GM12878 (cell line): ENCODE results near the gene VEZF1. TPM values are rescaled to one million over a fixed set of nuclear protein-coding genes. Genes with fewer than 3 reads are reported as not detected.

ENCODE experiments used
- BCL11A ChIP-seq: IDR thresholded peaks from 2 replicates; pipeline ENCODE4 v1.6.1; 2011; ENCODE audit warnings: low read depth, low read length
- CEBPZ ChIP-seq: fragments of 150-350 bp; IDR thresholded peaks from 2 replicates; pipeline ENCODE4 v1.6.1; 2016; ENCODE audit warnings: low read depth, low read length
- EGR1 ChIP-seq, 2 experiments: IDR thresholded peaks; 1 replicate in 1 of 2; 2 replicates in 1 of 2; pipeline ENCODE4 v1.6.1; 2011 to 2012; ENCODE audit warnings: low read depth in 2 of 2, low read length in 2 of 2, borderline replicate concordance in 1 of 2, mild to moderate bottlenecking in 1 of 2, moderate library complexity in 1 of 2
- ESRRA ChIP-seq: IDR thresholded peaks from 2 replicates; pipeline ENCODE4 v1.6.1; 2012; ENCODE audit warnings: mild to moderate bottlenecking, low read length, improper control_type of control experiment
- ETV6 ChIP-seq, 2 experiments: fragments of 450-650 bp in 1 of 2; IDR thresholded peaks in 1 of 2; conservative IDR thresholded peaks in 1 of 2; 2 replicates each; pipeline ENCODE4 v1.6.1; 2014; ENCODE audit warnings: antibody characterized with exemption in 1 of 2, borderline replicate concordance in 1 of 2, low read depth in 1 of 2, mild to moderate bottlenecking in 1 of 2, moderate library complexity in 1 of 2
- EZH2 ChIP-seq: IDR thresholded peaks from 2 replicates; pipeline ENCODE4 v1.6.1; 2012; ENCODE audit warnings: low read depth, mild to moderate bottlenecking, control low read depth, inconsistent platforms, low read length, borderline replicate concordance; ENCODE audit not compliant: control insufficient read depth
- GABPA ChIP-seq: IDR thresholded peaks from 2 replicates; pipeline ENCODE4 v1.6.1; 2014; ENCODE audit warnings: antibody characterized with exemption, low read depth, mild to moderate bottlenecking, inconsistent platforms
- IRF4 ChIP-seq: IDR thresholded peaks from 2 replicates; pipeline ENCODE4 v1.6.1; 2011; ENCODE audit warnings: low read depth, low read length
- MEF2B ChIP-seq: fragments of 450-650 bp; IDR thresholded peaks from 2 replicates; pipeline ENCODE4 v1.6.1; 2018; ENCODE audit warnings: mild to moderate bottlenecking, moderate library complexity; ENCODE audit not compliant: partially characterized antibody, poor library complexity, severe bottlenecking
- MYB ChIP-seq: fragments of 150-350 bp; IDR thresholded peaks from 2 replicates; pipeline ENCODE4 v1.6.1; 2014; ENCODE audit warnings: mild to moderate bottlenecking, low read depth, low read length, borderline replicate concordance
- RAD21 ChIP-seq: IDR thresholded peaks from 2 replicates; pipeline ENCODE4 v1.6.1; 2011; ENCODE audit warnings: mild to moderate bottlenecking, low read depth, low read length, moderate library complexity; ENCODE audit not compliant: insufficient read depth
- USF1 ChIP-seq: IDR thresholded peaks from 2 replicates; pipeline ENCODE4 v1.6.1; 2011; ENCODE audit warnings: borderline replicate concordance, low read depth, mild to moderate bottlenecking, moderate library complexity, mixed read lengths, low read length; ENCODE audit not compliant: insufficient read depth; ENCODE audit errors: extremely low read length
- USF2 ChIP-seq: IDR thresholded peaks from 2 replicates; pipeline ENCODE4 v1.6.1; 2011; ENCODE audit warnings: low read depth, low read length, improper control_type of control experiment, borderline replicate concordance
- YBX1 ChIP-seq: fragments of 450-650 bp; IDR thresholded peaks from 2 replicates; pipeline ENCODE4 v1.6.1; 2016; ENCODE audit warnings: antibody characterized with exemption
- YY1 ChIP-seq: IDR thresholded peaks from 2 replicates; pipeline ENCODE4 v1.6.1; 2011; ENCODE audit warnings: low read depth, mild to moderate bottlenecking, low read length
- ZNF207 ChIP-seq: fragments of 450-650 bp; IDR thresholded peaks from 2 replicates; pipeline ENCODE4 v1.6.1; 2014; ENCODE audit warnings: antibody characterized with exemption, mild to moderate bottlenecking, borderline replicate concordance
- ZNF274 ChIP-seq: IDR thresholded peaks from one replicate; pipeline ENCODE4 v1.8.0; 2011; ENCODE audit not compliant: insufficient read length, insufficient read depth
- ZSCAN29 ChIP-seq: fragments of 450-650 bp; IDR thresholded peaks from 2 replicates; pipeline ENCODE4 v1.6.1; 2017; ENCODE audit warnings: mild to moderate bottlenecking, moderate library complexity
- ZZZ3 ChIP-seq: IDR thresholded peaks from 2 replicates; pipeline ENCODE4 v1.6.1; 2011; ENCODE audit warnings: low read depth; ENCODE audit not compliant: control insufficient read depth, insufficient read length
- polyA plus RNA-seq, 11 experiments: library from polyadenylated mRNA; depleted of rRNA in 4 of 11; unstranded in 6 of 11; stranded (reverse) in 5 of 11; fragments of >200 nt; fragmentation: Nextera tagmentation in 4 of 11; fragmentation: Illumina TruSeq in 1 of 11; extraction: Ambion mirVana in 4 of 11; extraction: Trizol in 1 of 11; gene quantifications; 1 replicate in 1 of 11; 2 replicates in 10 of 11; pipeline versions ENCODE4 v1.2.1 to v1.2.3, GENCODE V29; 2011 to 2016; ENCODE audit warnings: inconsistent platforms in 2 of 11, missing spikeins in 2 of 11, low read depth in 1 of 11
- total RNA-seq, 4 experiments: library from RNA; depleted of rRNA in 3 of 4; stranded (reverse); fragments of >200 nt in 3 of 4; fragmentation: Illumina TruSeq in 1 of 4; extraction: Trizol in 1 of 4; gene quantifications; 2 replicates each; pipeline versions ENCODE4 v1.2.1 to v1.2.3, GENCODE V29; 2013 to 2021
- TF ChIP-seq, protein P1 (sequence below): IDR thresholded peaks from 2 replicates; pipeline ENCODE4 v1.6.1; 2012; ENCODE audit warnings: mild to moderate bottlenecking, low read depth, low read length

VEZF1 gene
- total and polyA plus RNA-seq, 10 of the 15 experiments (the other 5 are each of a cell fraction or from before 2014, with no cell fraction given): 9.5 to 28.2 (median 20.3) TPM

DNA sequence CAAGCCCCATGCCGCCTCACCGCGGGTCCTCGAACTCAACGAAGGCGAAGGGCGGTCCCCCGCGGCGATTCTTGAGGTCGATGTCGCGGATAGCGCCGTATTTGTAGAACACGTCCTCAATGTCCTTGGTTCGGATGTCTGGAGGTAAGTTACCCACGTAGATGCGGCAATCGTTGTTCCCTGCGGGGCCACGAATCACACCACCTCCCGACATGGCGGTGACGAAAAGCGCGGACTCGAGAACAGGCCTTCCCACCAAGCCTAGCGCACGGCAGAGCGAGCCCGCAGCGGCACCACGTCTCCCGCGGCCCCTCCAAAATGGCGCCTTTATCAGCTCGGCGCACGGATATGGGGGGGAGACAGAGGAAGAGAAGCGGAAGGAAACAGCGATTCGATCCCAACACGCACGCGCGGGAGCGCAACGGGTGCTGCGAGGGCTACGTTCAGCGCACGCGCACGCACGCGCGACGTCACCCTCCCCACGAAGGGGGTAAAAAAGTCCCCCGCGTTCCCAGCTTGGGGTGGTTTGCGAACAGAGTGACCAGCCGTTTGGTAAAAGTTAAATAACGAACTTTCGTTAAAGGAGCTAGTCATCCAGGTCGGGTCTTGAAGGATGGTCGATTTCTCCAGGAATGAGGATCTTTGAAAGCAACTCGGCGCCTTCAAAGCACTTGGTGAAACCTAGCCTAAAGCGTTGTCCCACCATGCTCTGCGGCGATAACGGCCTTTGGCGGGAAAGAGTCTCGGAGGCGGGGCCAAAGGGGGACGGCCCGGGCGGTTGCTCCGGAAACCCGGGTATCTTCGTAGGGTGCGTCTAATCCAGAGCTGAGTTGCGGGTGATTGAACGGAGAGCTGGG, 19.1 kb upstream of the VEZF1 start, which contains the start of gene SRSF1 (continued):
- TF ChIP-seq RAD21 (no peak), MEF2B (peak; percentile 55), EZH2 (no peak), USF1 (no peak), ZSCAN29 (no peak), MYB (0 out of 2 replicates have a peak, but pooled peaks have one; percentile 11), YBX1 (no peak), ZNF207 (peak; percentile 76), EGR1 (IDR thresholded peaks at IDR 0.05; ENCODE audit: borderline replicate concordance in 1 of 2, low read depth in 2 of 2, low read length in 2 of 2) (peak; percentile 6 to 94; a peak in 1 of 3 replicates), BCL11A (no peak), ETV6 (conservative IDR thresholded peaks at IDR 0.05 in 1 of 2, IDR thresholded peaks at IDR 0.05 in 1 of 2; ENCODE audit: borderline replicate concordance in 1 of 2, low read depth in 1 of 2) (peak in 1 of 2 experiments; percentile 76; a peak in 2 of 4 replicates), GABPA (0 out of 2 replicates have a peak, but pooled peaks have one; percentile 7), CEBPZ (no peak), USF2 (no peak), ESRRA (no peak), ZZZ3 (no peak), ZNF274 (no peak), YY1 (peak; percentile 98), IRF4 (0 out of 2 replicates have a peak, but pooled peaks have one; percentile 27)
- TF ChIP-seq, protein P1, sequence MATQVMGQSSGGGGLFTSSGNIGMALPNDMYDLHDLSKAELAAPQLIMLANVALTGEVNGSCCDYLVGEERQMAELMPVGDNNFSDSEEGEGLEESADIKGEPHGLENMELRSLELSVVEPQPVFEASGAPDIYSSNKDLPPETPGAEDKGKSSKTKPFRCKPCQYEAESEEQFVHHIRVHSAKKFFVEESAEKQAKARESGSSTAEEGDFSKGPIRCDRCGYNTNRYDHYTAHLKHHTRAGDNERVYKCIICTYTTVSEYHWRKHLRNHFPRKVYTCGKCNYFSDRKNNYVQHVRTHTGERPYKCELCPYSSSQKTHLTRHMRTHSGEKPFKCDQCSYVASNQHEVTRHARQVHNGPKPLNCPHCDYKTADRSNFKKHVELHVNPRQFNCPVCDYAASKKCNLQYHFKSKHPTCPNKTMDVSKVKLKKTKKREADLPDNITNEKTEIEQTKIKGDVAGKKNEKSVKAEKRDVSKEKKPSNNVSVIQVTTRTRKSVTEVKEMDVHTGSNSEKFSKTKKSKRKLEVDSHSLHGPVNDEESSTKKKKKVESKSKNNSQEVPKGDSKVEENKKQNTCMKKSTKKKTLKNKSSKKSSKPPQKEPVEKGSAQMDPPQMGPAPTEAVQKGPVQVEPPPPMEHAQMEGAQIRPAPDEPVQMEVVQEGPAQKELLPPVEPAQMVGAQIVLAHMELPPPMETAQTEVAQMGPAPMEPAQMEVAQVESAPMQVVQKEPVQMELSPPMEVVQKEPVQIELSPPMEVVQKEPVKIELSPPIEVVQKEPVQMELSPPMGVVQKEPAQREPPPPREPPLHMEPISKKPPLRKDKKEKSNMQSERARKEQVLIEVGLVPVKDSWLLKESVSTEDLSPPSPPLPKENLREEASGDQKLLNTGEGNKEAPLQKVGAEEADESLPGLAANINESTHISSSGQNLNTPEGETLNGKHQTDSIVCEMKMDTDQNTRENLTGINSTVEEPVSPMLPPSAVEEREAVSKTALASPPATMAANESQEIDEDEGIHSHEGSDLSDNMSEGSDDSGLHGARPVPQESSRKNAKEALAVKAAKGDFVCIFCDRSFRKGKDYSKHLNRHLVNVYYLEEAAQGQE: 0 out of 2 replicates have a peak, but pooled peaks have one; percentile 4
